GM21723 (cell line): Measurements from ENCODE around the gene COL23A1.

Experiments
- ATAC-seq: cut with Tn5 transposase; IDR thresholded peaks from one replicate; pipeline ENCODE4 v1.9.1; 2021; ENCODE audit warnings: mild to moderate bottlenecking, moderate library complexity; ENCODE audit not compliant: unreplicated experiment

COL23A1 gene

DNA sequence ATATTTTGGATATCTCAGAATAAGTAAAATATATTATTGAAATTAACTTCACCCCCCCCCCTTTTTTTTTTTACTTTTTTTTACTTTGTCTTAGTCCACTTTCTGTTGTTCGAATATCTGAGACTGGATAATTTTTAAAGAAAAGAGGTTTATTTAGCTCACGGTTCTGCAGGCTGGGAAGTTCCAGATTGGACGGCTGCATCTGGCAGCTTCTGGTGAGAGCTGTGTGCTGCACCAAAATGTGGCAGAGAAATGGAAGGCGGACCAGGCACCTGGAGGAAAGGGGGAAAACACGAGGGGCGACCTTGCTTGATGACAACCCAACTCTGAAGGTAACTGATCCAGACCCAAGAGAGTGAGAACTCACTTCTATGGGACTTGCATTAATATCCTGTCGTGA lies 397.4 kb downstream of the COL23A1 start:
- ATAC-seq: no peak

DNA sequence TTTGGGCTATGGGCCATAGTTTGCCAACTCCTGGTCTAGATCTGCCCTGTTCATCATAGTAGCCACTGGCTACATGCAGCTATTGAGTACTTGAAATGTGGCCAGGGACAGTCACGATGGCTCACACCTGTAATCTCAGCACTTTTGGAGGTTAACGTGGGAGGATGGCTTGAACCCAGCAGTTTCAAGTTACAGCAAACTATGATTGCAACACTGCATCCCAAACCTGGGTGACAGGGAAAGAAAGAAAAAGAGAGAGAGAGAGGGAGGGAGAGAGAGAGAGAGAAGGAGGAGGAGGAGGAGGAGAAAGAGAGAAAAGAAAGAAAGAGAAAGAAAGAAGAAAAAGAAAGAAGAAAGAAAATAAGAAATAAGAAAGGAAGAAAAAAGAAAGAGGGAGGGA lies 397.9 kb downstream of the COL23A1 start:
- no peak for ATAC-seq

GRCh38 chr5:178191661-178192060 lies 398.5 kb downstream of the COL23A1 start:
- no peak for ATAC-seq

- no peak for ATAC-seq
Observed at GRCh38 chr5:178189433-178189832, 400.8 kb downstream of the COL23A1 start.
